K562 (cell line): ENCODE measurements around the gene TMEM181. TPM values are rescaled to one million over a fixed set of nuclear protein-coding genes. Genes with fewer than 3 reads are reported as not detected.

Source experiments
- ATAC-seq: fragments of 200-7000 bp; cut with Tn5 transposase; 3 replicates; pipeline ENCODE4 v1.9.1; 2020; ENCODE audit warnings: moderate library complexity
- BruUV-seq: library from RNA; stranded (reverse); fragments of 400-500 nt; replicated peaks from 2 replicates; lab custom pipeline; 2021; lab: Mats Ljungman, UMichigan
- CTCF ChIA-PET: fragments of 300-600 bp; formaldehyde crosslinking; extraction: SDS; loops from one replicate; lab custom pipeline; 2021; ENCODE audit warnings: low intra/inter-chr PET ratio; lab: Yijun Ruan, JAX
- POLR2A ChIA-PET: fragments of 300-600, 350-650 bp; sonication (Branson Sonifier 250); formaldehyde crosslinking; extraction: SDS; loops from one replicate; lab custom pipeline; 2021; ENCODE audit warnings: antibody characterized with exemption, inconsistent platforms; lab: Yijun Ruan, JAX
- DNase-seq, 4 experiments: peaks; one replicate each; pipeline versions ENCODE4 v3.0.0 to v3.0.0-alpha.2; 2011 to 2018; ENCODE audit warnings: low spot score in 3 of 4, mixed read lengths in 3 of 4; ENCODE audit errors: extremely low read depth in 1 of 4
- FAIRE-seq: peaks from 2 replicates; lab custom pipeline; 2011; peaks lifted over from hg19 to GRCh38; lab: Jason Lieb, UNC
- H2AFZ ChIP-seq: 2 replicates; pipeline ENCODE4 v1.6.0; 2011; ENCODE audit warnings: low read depth, low read length, control low read depth, inconsistent platforms
- H3K27ac ChIP-seq: fragments of 200-600 bp; 3 replicates; pipeline ENCODE4 v1.8.0; 2011; ENCODE audit warnings: low read depth, mild to moderate bottlenecking, control low read depth, inconsistent platforms, low read length, moderate library complexity, mixed read lengths; ENCODE audit errors: extremely low read depth
- H3K27me3 ChIP-seq, 2 experiments: fragments of 300-600 bp in 1 of 2; 2 replicates in 1 of 2; 3 replicates in 1 of 2; pipeline versions ENCODE4 v1.6.0 to v1.8.0; 2011; ENCODE audit warnings: inconsistent platforms in 2 of 2, low read length in 2 of 2, mild to moderate bottlenecking in 1 of 2, mixed read lengths in 1 of 2, moderate library complexity in 1 of 2; ENCODE audit not compliant: control insufficient read depth in 2 of 2, insufficient read depth in 2 of 2
- H3K36me3 ChIP-seq: fragments of 300-600 bp; 3 replicates; pipeline ENCODE4 v1.8.0; 2011; ENCODE audit warnings: mild to moderate bottlenecking, low read length, inconsistent platforms; ENCODE audit not compliant: control insufficient read depth, insufficient read depth
- H3K4me1 ChIP-seq, 2 experiments: fragments of 200-600 bp in 1 of 2; replicated peaks in 1 of 2; 2 replicates in 1 of 2; 3 replicates in 1 of 2; pipeline versions ENCODE4 v1.5.1 to v1.8.0; 2011; ENCODE audit warnings: inconsistent platforms in 2 of 2, low read length in 2 of 2, mild to moderate bottlenecking in 1 of 2, mixed read lengths in 1 of 2, moderate library complexity in 1 of 2; ENCODE audit not compliant: control insufficient read depth in 2 of 2, insufficient read depth in 2 of 2
- H3K4me2 ChIP-seq: 2 replicates; pipeline ENCODE4 v1.6.1; 2011; ENCODE audit warnings: low read length, control low read depth, inconsistent platforms, mixed read lengths; ENCODE audit not compliant: insufficient read depth
- H3K4me3 ChIP-seq: fragments of 200-600 bp; sonication (generic), shearing (Covaris generic); 2 replicates; pipeline ENCODE4 v1.5.1; 2016; ENCODE audit warnings: control low read depth, inconsistent platforms
- H3K79me2 ChIP-seq: fragments of 200-600 bp; 3 replicates; pipeline ENCODE4 v1.8.0; 2011; ENCODE audit warnings: low read length, inconsistent platforms; ENCODE audit not compliant: control insufficient read depth, insufficient read depth
- H3K9ac ChIP-seq, 2 experiments: 2 replicates each; pipeline versions ENCODE4 v1.6.0 to v1.6.1; 2011; ENCODE audit warnings: low read depth in 2 of 2, low read length in 2 of 2, control low read depth in 1 of 2, inconsistent platforms in 1 of 2, mild to moderate bottlenecking in 1 of 2, mixed read lengths in 1 of 2; ENCODE audit not compliant: insufficient read depth in 1 of 2
- H3K9me1 ChIP-seq: one replicate; pipeline ENCODE4 v1.6.0; 2011; ENCODE audit warnings: inconsistent platforms, mild to moderate bottlenecking, low read length, moderate library complexity; ENCODE audit not compliant: control insufficient read depth, insufficient read depth
- H3K9me3 ChIP-seq: replicated peaks from 2 replicates; pipeline ENCODE4 v1.5.1; 2011; ENCODE audit warnings: low read depth, low read length, inconsistent platforms; ENCODE audit not compliant: control insufficient read depth, insufficient read depth
- H4K20me1 ChIP-seq: replicated peaks from 2 replicates; pipeline ENCODE4 v1.6.1; 2011; ENCODE audit warnings: low read length, inconsistent platforms, mixed read lengths; ENCODE audit not compliant: control insufficient read depth, insufficient read depth
- ATF7 ChIP-seq: fragments of 450-650 bp; IDR thresholded peaks from 2 replicates; pipeline ENCODE4 v1.7.1; 2014; ENCODE audit warnings: mild to moderate bottlenecking, moderate library complexity
- GABPB1 ChIP-seq: sonication (generic); formaldehyde crosslinking; IDR thresholded peaks from 2 replicates; pipeline ENCODE4 v1.8.0; 2022; ENCODE audit warnings: mild to moderate bottlenecking, missing genetic modification reagents
- GATA2 ChIP-seq: sonication (generic); formaldehyde crosslinking; IDR thresholded peaks from 2 replicates; pipeline ENCODE4 v1.4.0; 2020; ENCODE audit warnings: mild to moderate bottlenecking, missing genetic modification reagents
- GTF2E2 ChIP-seq: fragments of 200-800 bp; sonication (Bioruptor generic); IDR thresholded peaks from 2 replicates; pipeline ENCODE4 v1.6.1; 2016; ENCODE audit warnings: missing genetic modification characterization, missing compliant biosample characterization
- IRF2 ChIP-seq: sonication (generic); formaldehyde crosslinking; IDR thresholded peaks from 2 replicates; pipeline ENCODE4 v1.8.1; 2022; ENCODE audit warnings: mild to moderate bottlenecking, missing genetic modification reagents
- MAX ChIP-seq: sonication (generic); formaldehyde crosslinking; IDR thresholded peaks from 2 replicates; pipeline ENCODE4 v1.9.0; 2022; ENCODE audit warnings: mild to moderate bottlenecking, missing genetic modification reagents
- SRF ChIP-seq, 2 experiments: fragments of 250-450, 450-650 bp in 1 of 2; sonication (Bioruptor Pico) in 1 of 2; sonication (generic) in 1 of 2; formaldehyde crosslinking; IDR thresholded peaks; 2 replicates each; pipeline versions ENCODE4 v1.5.0 to v1.5.1; 2020 to 2022; ENCODE audit warnings: mild to moderate bottlenecking in 1 of 2, missing genetic modification reagents in 1 of 2
- TOE1 ChIP-seq, 2 experiments: fragments of 450-650 bp in 1 of 2; sonication (generic) in 1 of 2; formaldehyde crosslinking in 1 of 2; IDR thresholded peaks; 2 replicates each; pipeline versions ENCODE4 v1.7.1 to v1.8.0; 2016 to 2022; ENCODE audit warnings: borderline replicate concordance in 2 of 2, mild to moderate bottlenecking in 2 of 2, antibody characterized with exemption in 1 of 2, inconsistent platforms in 1 of 2, low read depth in 1 of 2, missing genetic modification reagents in 1 of 2, moderate library complexity in 1 of 2
- TSC22D4 ChIP-seq: fragments of 450-650 bp; IDR thresholded peaks from 2 replicates; pipeline ENCODE4 v1.6.1; 2016; ENCODE audit warnings: missing genetic modification characterization, missing biosample characterization, control low read depth
- ZBED1 ChIP-seq: IDR thresholded peaks from 2 replicates; pipeline ENCODE4 v1.6.1; 2014
- WGBS: fragments of 100-300 bp; shearing (Covaris generic); methylation state at CpG from one replicate; pipeline ENCODE4 v1.1.6; 2016; ENCODE audit warnings: low coverage, mixed read lengths; ENCODE audit not compliant: insufficient coverage; ENCODE audit errors: missing lambda C conversion rate; 5-methylcytosine and 5-hydroxymethylcytosine counted together
- in situ Hi-C: fragments of 300-500 bp; cut with MboI; formaldehyde crosslinking; loops from 4 replicates; pipeline ENCODE4 v1.15.0; 2018; ENCODE audit warnings: inconsistent platforms, mixed read lengths
- intact Hi-C: fragments of 100-400 bp; cut with micrococcal nuclease; formaldehyde crosslinking; loops from 2 replicates; pipeline ENCODE4 v1.14.2; 2022
- polyA plus RNA-seq, 8 experiments: library from polyadenylated mRNA; depleted of rRNA in 4 of 8; stranded (reverse) in 5 of 8; unstranded in 3 of 8; fragments of >200 nt; fragmentation: Nextera tagmentation in 2 of 8; fragmentation: Illumina TruSeq in 1 of 8; extraction: Ambion mirVana in 2 of 8; extraction: Trizol in 1 of 8; gene quantifications; 2 replicates each; pipeline versions ENCODE4 v1.2.1 to v1.2.3, GENCODE V29; 2011 to 2014; ENCODE audit warnings: inconsistent platforms in 1 of 8, missing spikeins in 1 of 8
- total RNA-seq, 7 experiments: library from RNA; depleted of rRNA in 6 of 7; stranded (reverse); fragments of >200 nt in 6 of 7; fragmentation: Illumina TruSeq in 2 of 7; extraction: Trizol in 2 of 7; gene quantifications; 2 replicates each; pipeline versions ENCODE4 v1.2.1 to v1.2.3, GENCODE V29; 2011 to 2021; ENCODE audit warnings: low replicate concordance in 1 of 7
- TF ChIP-seq, protein P1 (sequence below): fragments of 450-650 bp; IDR thresholded peaks from 2 replicates; pipeline ENCODE4 v1.6.1; 2016; ENCODE audit warnings: low read depth

TMEM181 gene
- total and polyA plus RNA-seq, 9 of the 15 experiments (the other 6 are each of a cell fraction or from before 2014, with no cell fraction given) = 5.6 to 27.2 (median 19.9) TPM

- no peak overlapping the region for H3K27ac ChIP-seq
- H3K36me3 ChIP-seq = no peaks in the 10 kb centered on the region
- 25% methylated on average over 12 of the region's 12 CpGs for WGBS
- ATAC-seq (peak; percentile 30; the same call in 1 of the 3 replicates), DNase-seq (peak in 1 of 4 experiments; percentile 6), FAIRE-seq (no peak)
- intact Hi-C loops = no loop called here
- ChIA-PET POLR2A (interaction anchor here (0.9 to 1.6 kb wide), 3 partner anchors 9 to 16 kb away, joined by 3 to 10 read pairs (median 7); partner anchors contain the start of gene TMEM181), CTCF (no interaction called here)
- H3K9me3 ChIP-seq = no peaks in the 10 kb centered on the region
- H2AFZ ChIP-seq = no peak overlapping the region
- H3K4me2 ChIP-seq = no peak overlapping the region
- peaks cover 46 to 51% of the 10 kb centered on the region in 2 experiments for H3K27me3 ChIP-seq
- peaks cover 7% of the 10 kb centered on the region; the same call in 1 of the 2 replicates for H4K20me1 ChIP-seq
- no peaks in the 10 kb centered on the region for H3K9me1 ChIP-seq
- no peak overlapping the region for H3K4me3 ChIP-seq
- H3K9ac ChIP-seq = no peak overlapping the region
- in situ Hi-C loops = no loop called here
- no peaks in the 10 kb centered on the region for H3K79me2 ChIP-seq
- BruUV-seq = no TSS peak
- TF ChIP-seq IRF2 = no peak
- TF ChIP-seq GTF2E2 (tag) = no peak
- TF ChIP-seq ZBED1 = no peak
- TF ChIP-seq TSC22D4 (tag) = no peak
- TF ChIP-seq, protein P1, sequence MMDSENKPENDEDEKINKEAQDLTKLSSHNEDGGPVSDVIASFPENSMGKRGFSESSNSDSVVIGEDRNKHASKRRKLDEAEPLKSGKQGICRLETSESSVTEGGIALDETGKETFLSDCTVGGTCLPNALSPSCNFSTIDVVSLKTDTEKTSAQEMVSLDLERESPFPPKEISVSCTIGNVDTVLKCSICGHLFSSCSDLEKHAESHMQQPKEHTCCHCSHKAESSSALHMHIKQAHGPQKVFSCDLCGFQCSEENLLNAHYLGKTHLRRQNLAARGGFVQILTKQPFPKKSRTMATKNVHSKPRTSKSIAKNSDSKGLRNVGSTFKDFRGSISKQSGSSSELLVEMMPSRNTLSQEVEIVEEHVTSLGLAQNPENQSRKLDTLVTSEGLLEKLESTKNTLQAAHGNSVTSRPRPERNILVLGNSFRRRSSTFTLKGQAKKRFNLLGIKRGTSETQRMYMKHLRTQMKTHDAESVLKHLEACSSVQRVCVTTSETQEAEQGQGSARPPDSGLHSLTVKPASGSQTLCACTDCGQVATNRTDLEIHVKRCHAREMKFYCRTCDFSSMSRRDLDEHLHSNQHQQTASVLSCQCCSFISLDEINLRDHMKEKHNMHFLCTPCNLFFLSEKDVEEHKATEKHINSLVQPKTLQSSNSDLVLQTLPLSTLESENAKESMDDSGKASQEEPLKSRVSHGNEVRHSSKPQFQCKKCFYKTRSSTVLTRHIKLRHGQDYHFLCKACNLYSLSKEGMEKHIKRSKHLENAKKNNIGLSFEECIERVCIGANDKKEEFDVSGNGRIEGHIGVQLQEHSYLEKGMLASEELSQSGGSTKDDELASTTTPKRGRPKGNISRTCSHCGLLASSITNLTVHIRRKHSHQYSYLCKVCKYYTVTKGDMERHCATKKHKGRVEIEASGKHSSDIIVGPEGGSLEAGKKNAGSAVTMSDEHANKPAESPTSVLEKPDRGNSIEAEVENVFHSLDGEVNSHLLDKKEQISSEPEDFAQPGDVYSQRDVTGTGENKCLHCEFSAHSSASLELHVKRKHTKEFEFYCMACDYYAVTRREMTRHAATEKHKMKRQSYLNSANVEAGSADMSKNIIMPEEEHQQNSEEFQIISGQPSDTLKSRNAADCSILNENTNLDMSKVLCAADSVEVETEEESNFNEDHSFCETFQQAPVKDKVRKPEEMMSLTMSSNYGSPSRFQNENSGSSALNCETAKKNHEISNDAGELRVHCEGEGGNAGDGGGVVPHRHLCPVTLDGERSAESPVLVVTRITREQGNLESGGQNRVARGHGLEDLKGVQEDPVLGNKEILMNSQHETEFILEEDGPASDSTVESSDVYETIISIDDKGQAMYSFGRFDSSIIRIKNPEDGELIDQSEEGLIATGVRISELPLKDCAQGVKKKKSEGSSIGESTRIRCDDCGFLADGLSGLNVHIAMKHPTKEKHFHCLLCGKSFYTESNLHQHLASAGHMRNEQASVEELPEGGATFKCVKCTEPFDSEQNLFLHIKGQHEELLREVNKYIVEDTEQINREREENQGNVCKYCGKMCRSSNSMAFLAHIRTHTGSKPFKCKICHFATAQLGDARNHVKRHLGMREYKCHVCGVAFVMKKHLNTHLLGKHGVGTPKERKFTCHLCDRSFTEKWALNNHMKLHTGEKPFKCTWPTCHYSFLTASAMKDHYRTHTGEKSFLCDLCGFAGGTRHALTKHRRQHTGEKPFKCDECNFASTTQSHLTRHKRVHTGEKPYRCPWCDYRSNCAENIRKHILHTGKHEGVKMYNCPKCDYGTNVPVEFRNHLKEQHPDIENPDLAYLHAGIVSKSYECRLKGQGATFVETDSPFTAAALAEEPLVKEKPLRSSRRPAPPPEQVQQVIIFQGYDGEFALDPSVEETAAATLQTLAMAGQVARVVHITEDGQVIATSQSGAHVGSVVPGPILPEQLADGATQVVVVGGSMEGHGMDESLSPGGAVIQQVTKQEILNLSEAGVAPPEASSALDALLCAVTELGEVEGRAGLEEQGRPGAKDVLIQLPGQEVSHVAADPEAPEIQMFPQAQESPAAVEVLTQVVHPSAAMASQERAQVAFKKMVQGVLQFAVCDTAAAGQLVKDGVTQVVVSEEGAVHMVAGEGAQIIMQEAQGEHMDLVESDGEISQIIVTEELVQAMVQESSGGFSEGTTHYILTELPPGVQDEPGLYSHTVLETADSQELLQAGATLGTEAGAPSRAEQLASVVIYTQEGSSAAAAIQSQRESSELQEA = no peak
- 0 out of 2 replicates have a peak, but pooled peaks have one; percentile 31 for TF ChIP-seq ATF7
- no peak for TF ChIP-seq MAX
- peak in 1 of 2 experiments; percentile 91; a peak in 2 of 4 replicates for TF ChIP-seq SRF (CRISPR knock-in tag; IDR thresholded peaks at IDR 0.05)
- no peak for TF ChIP-seq GABPB1
- TF ChIP-seq TOE1 (IDR thresholded peaks at IDR 0.05; ENCODE audit: borderline replicate concordance) = no peak
- TF ChIP-seq TOE1 (CRISPR knock-in tag; IDR thresholded peaks at IDR 0.05; ENCODE audit: borderline replicate concordance, low read depth) = no peak
- TF ChIP-seq GATA2 (CRISPR knock-in tag) = no peak
- H3K4me1 ChIP-seq = peaks cover 0 to 9% of the 10 kb centered on the region in 2 experiments; a peak in 2 of 5 replicates
Measured at GRCh38 chr6:158543606-158544185, 16.2 kb upstream of the TMEM181 start.
